IMR-90 (cell line): Measurements from ENCODE around the gene OR6J1. TPM values are rescaled to one million over a fixed set of nuclear protein-coding genes. Genes with fewer than 3 reads are reported as not detected.
A peak's percentile ranks its signal among the peaks of the same experiment; 100 is the strongest.

Source experiments
- ATAC-seq: fragments of 200-7000 bp; cut with Tn5 transposase; 2 replicates; pipeline ENCODE4 v1.9.1; 2020; ENCODE audit warnings: low read depth, mild to moderate bottlenecking, moderate library complexity
- BruUV-seq: library from RNA; stranded (reverse); fragments of 400-500 nt; replicated peaks from 2 replicates; lab custom pipeline; 2021; lab: Mats Ljungman, UMichigan
- CTCF ChIA-PET: fragments of 300-600 bp; formaldehyde crosslinking; extraction: SDS; loops from one replicate; lab custom pipeline; 2021; ENCODE audit warnings: antibody characterized with exemption; lab: Yijun Ruan, JAX
- POLR2A ChIA-PET: fragments of 300-600 bp; sonication (Branson Sonifier 250); formaldehyde crosslinking; loops from one replicate; lab custom pipeline; 2022; ENCODE audit warnings: antibody characterized with exemption; ENCODE audit not compliant: unreplicated experiment; lab: Charles Lee
- DNase-seq: peaks from one replicate; pipeline ENCODE4 v3.0.0; 2013
- H2AFZ ChIP-seq: replicated peaks from 2 replicates; pipeline ENCODE3; 2013; ENCODE audit warnings: low read length, mild to moderate bottlenecking; ENCODE audit not compliant: poor library complexity
- H2AK5ac ChIP-seq: 2 replicates; pipeline ENCODE4 v1.6.1; 2013; ENCODE audit warnings: low read depth, low read length, inconsistent platforms
- H2AK9ac ChIP-seq: replicated peaks from 2 replicates; pipeline ENCODE3; 2013; ENCODE audit warnings: mild to moderate bottlenecking, low read depth, low read length, moderate library complexity; ENCODE audit not compliant: poor library complexity
- H2BK120ac ChIP-seq: 2 replicates; pipeline ENCODE4 v1.6.1; 2013; ENCODE audit warnings: low read depth, low read length, inconsistent platforms
- H2BK15ac ChIP-seq: 3 replicates; pipeline ENCODE4 v1.6.1; 2013; ENCODE audit warnings: low read depth, low read length, inconsistent platforms
- H2BK20ac ChIP-seq: 2 replicates; pipeline ENCODE4 v1.6.1; 2013; ENCODE audit warnings: low read depth, mild to moderate bottlenecking, inconsistent platforms, low read length, moderate library complexity
- H2BK5ac ChIP-seq: 2 replicates; pipeline ENCODE4 v1.6.1; 2013; ENCODE audit warnings: mild to moderate bottlenecking, low read depth, low read length, inconsistent platforms; ENCODE audit not compliant: poor library complexity, severe bottlenecking
- H3K14ac ChIP-seq: replicated peaks from 2 replicates; pipeline ENCODE4 v1.6.1; 2013; ENCODE audit warnings: low read depth, low read length, inconsistent platforms
- H3K18ac ChIP-seq: 2 replicates; pipeline ENCODE4 v1.6.1; 2013; ENCODE audit warnings: low read depth, low read length, control low read depth
- H3K23ac ChIP-seq: 2 replicates; pipeline ENCODE4 v1.6.1; 2013; ENCODE audit warnings: low read depth, low read length, inconsistent platforms
- H3K27ac ChIP-seq: 2 replicates; pipeline ENCODE4 v1.5.1; 2013; ENCODE audit warnings: mild to moderate bottlenecking, control low read depth, low read length; ENCODE audit not compliant: insufficient read depth
- H3K27me3 ChIP-seq: 2 replicates; pipeline ENCODE4 v1.6.1; 2013; ENCODE audit warnings: low read length; ENCODE audit not compliant: control insufficient read depth, insufficient read depth
- H3K36me3 ChIP-seq: 2 replicates; pipeline ENCODE4 v1.6.1; 2013; ENCODE audit warnings: low read length, mixed read lengths; ENCODE audit not compliant: control insufficient read depth, insufficient read depth
- H3K4ac ChIP-seq: 2 replicates; pipeline ENCODE4 v1.6.1; 2013; ENCODE audit warnings: low read depth, low read length, inconsistent platforms
- H3K4me1 ChIP-seq: 2 replicates; pipeline ENCODE4 v1.6.1; 2013; ENCODE audit warnings: low read length, mixed read lengths; ENCODE audit not compliant: control insufficient read depth, insufficient read depth
- H3K4me2 ChIP-seq: 2 replicates; pipeline ENCODE4 v1.6.1; 2013; ENCODE audit warnings: low read depth, mild to moderate bottlenecking, control low read depth, low read length, moderate library complexity
- H3K4me3 ChIP-seq: 2 replicates; pipeline ENCODE4 v1.5.1; 2013; ENCODE audit warnings: low read depth, mild to moderate bottlenecking, control low read depth, low read length, moderate library complexity; ENCODE audit not compliant: insufficient read depth
- H3K56ac ChIP-seq: 2 replicates; pipeline ENCODE4 v1.6.1; 2013; ENCODE audit warnings: low read length, inconsistent platforms; ENCODE audit not compliant: insufficient read depth; ENCODE audit errors: extremely low read depth
- H3K79me1 ChIP-seq, 2 experiments: 2 replicates each; pipeline ENCODE4 v1.6.1; 2013; ENCODE audit warnings: low read length in 2 of 2, inconsistent platforms in 1 of 2, low read depth in 1 of 2
- H3K9ac ChIP-seq: 2 replicates; pipeline ENCODE4 v1.6.1; 2013; ENCODE audit warnings: low read depth, low read length, control low read depth
- H3K9me1 ChIP-seq: 2 replicates; pipeline ENCODE4 v1.6.1; 2013; ENCODE audit warnings: low read length, inconsistent platforms; ENCODE audit not compliant: insufficient read depth
- H3K9me3 ChIP-seq: 2 replicates; pipeline ENCODE4 v1.6.1; 2013; ENCODE audit warnings: low read length; ENCODE audit not compliant: control insufficient read depth, insufficient read depth
- H4K20me1 ChIP-seq: 2 replicates; pipeline ENCODE4 v1.6.1; 2013; ENCODE audit warnings: low read length, inconsistent platforms; ENCODE audit not compliant: insufficient read depth
- H4K5ac ChIP-seq: 2 replicates; pipeline ENCODE4 v1.6.1; 2013; ENCODE audit warnings: mild to moderate bottlenecking, low read depth, low read length, control low read depth
- H4K8ac ChIP-seq, 2 experiments: 2 replicates each; pipeline ENCODE4 v1.6.1; 2013; ENCODE audit warnings: low read depth in 2 of 2, low read length in 2 of 2, control low read depth in 1 of 2, inconsistent platforms in 1 of 2
- H4K91ac ChIP-seq: 2 replicates; pipeline ENCODE4 v1.6.1; 2013; ENCODE audit warnings: low read depth, low read length, inconsistent platforms; ENCODE audit not compliant: insufficient read depth
- BHLHE40 ChIP-seq: fragments of 150-350 bp; IDR thresholded peaks from 2 replicates; pipeline ENCODE4 v1.6.1; 2016; ENCODE audit warnings: mild to moderate bottlenecking, low read depth, low read length
- CEBPB ChIP-seq: IDR thresholded peaks from 2 replicates; pipeline ENCODE4 v1.6.1; 2012; ENCODE audit warnings: low read depth, low read length, improper control_type of control experiment
- CHD1 ChIP-seq: IDR thresholded peaks from 2 replicates; pipeline ENCODE4 v1.6.1; 2012; ENCODE audit warnings: low read depth, low read length, improper control_type of control experiment
- ELK1 ChIP-seq: fragments of 150-350 bp; IDR thresholded peaks from 2 replicates; pipeline ENCODE4 v1.6.1; 2016; ENCODE audit warnings: low read depth, mild to moderate bottlenecking, low read length, moderate library complexity, borderline replicate concordance
- MAFK ChIP-seq: IDR thresholded peaks from 2 replicates; pipeline ENCODE4 v1.6.1; 2012; ENCODE audit warnings: low read depth, low read length, improper control_type of control experiment
- MXI1 ChIP-seq: IDR thresholded peaks from 2 replicates; pipeline ENCODE4 v1.6.1; 2012; ENCODE audit warnings: low read depth, mild to moderate bottlenecking, low read length, moderate library complexity, borderline replicate concordance
- NFE2L2 ChIP-seq: fragments of 150-350 bp; IDR thresholded peaks from 2 replicates; pipeline ENCODE4 v1.6.1; 2016; ENCODE audit warnings: low read depth, mild to moderate bottlenecking, low read length
- RAD21 ChIP-seq: IDR thresholded peaks from 2 replicates; pipeline ENCODE4 v1.6.1; 2012; ENCODE audit warnings: low read length, improper control_type of control experiment
- RCOR1 ChIP-seq: IDR thresholded peaks from 2 replicates; pipeline ENCODE4 v1.6.1; 2012; ENCODE audit warnings: mild to moderate bottlenecking, low read length, improper control_type of control experiment; ENCODE audit not compliant: insufficient replicate concordance
- SMC3 ChIP-seq: fragments of 150-350 bp; IDR thresholded peaks from 2 replicates; pipeline ENCODE4 v1.6.1; 2016; ENCODE audit warnings: low read depth, mild to moderate bottlenecking, antibody characterized with exemption, low read length, moderate library complexity
- WGBS, 2 experiments: methylation state at CpG; one replicate each; pipeline versions ENCODE4 v1.1.5 to v1.1.7; 2013; ENCODE audit warnings: missing lambda C conversion rate in 2 of 2; ENCODE audit not compliant: insufficient read length in 1 of 2; ENCODE audit errors: extremely low coverage in 2 of 2; 5-methylcytosine and 5-hydroxymethylcytosine counted together
- dilution Hi-C: fragments of 300-500 bp; cut with HindIII; formaldehyde crosslinking; loops from one replicate; pipeline ENCODE4 v1.14.3; 2018; ENCODE audit warnings: low sequenced_read_pairs; ENCODE audit not compliant: unreplicated experiment
- in situ Hi-C: fragments of 300-500 bp; cut with MboI; formaldehyde crosslinking; loops from 3 replicates; pipeline ENCODE4 v1.14.3; 2019; ENCODE audit warnings: low sequenced_read_pairs, inconsistent platforms, mixed read lengths
- intact Hi-C: fragments of 100-400 bp; cut with micrococcal nuclease; formaldehyde crosslinking; loops from 2 replicates; pipeline ENCODE4 v1.10.0; 2022
- polyA plus RNA-seq, 3 experiments: library from polyadenylated mRNA; depleted of rRNA; stranded (reverse); fragments of >200 nt; gene quantifications; 2 replicates each; pipeline ENCODE4 v1.2.3, GENCODE V29; 2012; ENCODE audit warnings: low replicate concordance in 1 of 3
- total RNA-seq: library from RNA; depleted of rRNA; stranded (reverse); fragments of >200 nt; gene quantifications from 2 replicates; pipeline ENCODE4 v1.2.3, GENCODE V29; 2012
- TF ChIP-seq, protein P1 (sequence below): conservative IDR thresholded peaks from 2 replicates; pipeline ENCODE4 v1.5.1; 2012; ENCODE audit warnings: mild to moderate bottlenecking, low read depth, low read length, improper control_type of control experiment

Gene OR6J1
- total and polyA plus RNA-seq, 2 of the 4 experiments (the other 2 are of a cell fraction) = not detected

DNA sequence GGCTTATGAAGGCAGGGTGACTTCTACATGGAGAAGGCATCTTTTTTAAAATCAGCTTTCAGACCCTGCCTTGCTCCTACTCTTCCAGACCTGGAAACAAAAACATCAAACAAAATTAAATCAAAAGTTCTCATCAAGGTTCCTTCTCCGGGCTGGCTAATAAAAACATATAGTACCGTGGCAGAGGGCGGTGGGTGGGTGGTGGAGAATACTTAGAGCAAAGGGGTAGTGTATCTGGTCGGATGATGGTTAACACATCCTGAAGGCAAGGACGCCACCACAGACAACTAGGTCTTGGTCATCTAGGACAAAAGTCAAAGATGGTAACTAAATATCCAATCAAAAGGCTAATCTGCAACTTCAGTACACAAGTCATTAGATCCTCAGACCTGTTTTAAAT lies 56.9 kb downstream of the OR6J1 start:
- Histone ChIP-seq H3K4me1 (peaks cover 3% of the 10 kb centered on the region), H3K9me1 (peaks cover 3% of the 10 kb centered on the region), H3K4me3 (no peak overlapping the region), H4K5ac (no peak overlapping the region), H3K9ac (no peak overlapping the region), H3K79me1 (peaks cover 12 to 40% of the 10 kb centered on the region in 2 experiments), H4K8ac (no peak overlapping the region), H3K9me3 (no peaks in the 10 kb centered on the region), H3K14ac (no peak overlapping the region), H3K36me3 (peaks cover 4% of the 10 kb centered on the region), H2BK5ac (no peak overlapping the region), H2AFZ (no peak overlapping the region), H3K56ac (no peak overlapping the region), H3K4me2 (peak overlapping the region; percentile 27; the same call in 1 of the 2 replicates), H3K27ac (no peak overlapping the region), H2AK9ac (no peak overlapping the region), H2BK15ac (no peak overlapping the region), H3K18ac (no peak overlapping the region), H4K91ac (no peak overlapping the region), H2AK5ac (no peak overlapping the region), H4K20me1 (peaks cover 15% of the 10 kb centered on the region), H3K27me3 (no peaks in the 10 kb centered on the region), H3K4ac (no peak overlapping the region), H2BK120ac (no peak overlapping the region), H2BK20ac (no peak overlapping the region), H3K23ac (0 out of 2 replicates have a peak overlapping the region, but pooled peaks have one; percentile 10)
- no peak for ATAC-seq
- dilution Hi-C loops (no loop called here), in situ Hi-C loops (loop anchor here (10.0 kb wide), 1 partner anchor 258 kb away; no protein-coding TSS in a partner anchor), intact Hi-C loops (no loop called here)
- POLR2A ChIA-PET = no interaction called here
- DNase-seq = no peak
- CTCF ChIA-PET = no interaction called here
- no CpG with 5 or more reads among the region's 5 CpGs for WGBS, 2 experiments
- no TSS peak for BruUV-seq
- no peak for TF ChIP-seq ELK1
- no peak for TF ChIP-seq RAD21
- no peak for TF ChIP-seq SMC3
- TF ChIP-seq RCOR1 = no peak
- TF ChIP-seq CHD1 = no peak
- no peak for TF ChIP-seq NFE2L2
- TF ChIP-seq MXI1 = no peak
- TF ChIP-seq MAFK = no peak
- TF ChIP-seq CEBPB = no peak
- TF ChIP-seq, protein P1, sequence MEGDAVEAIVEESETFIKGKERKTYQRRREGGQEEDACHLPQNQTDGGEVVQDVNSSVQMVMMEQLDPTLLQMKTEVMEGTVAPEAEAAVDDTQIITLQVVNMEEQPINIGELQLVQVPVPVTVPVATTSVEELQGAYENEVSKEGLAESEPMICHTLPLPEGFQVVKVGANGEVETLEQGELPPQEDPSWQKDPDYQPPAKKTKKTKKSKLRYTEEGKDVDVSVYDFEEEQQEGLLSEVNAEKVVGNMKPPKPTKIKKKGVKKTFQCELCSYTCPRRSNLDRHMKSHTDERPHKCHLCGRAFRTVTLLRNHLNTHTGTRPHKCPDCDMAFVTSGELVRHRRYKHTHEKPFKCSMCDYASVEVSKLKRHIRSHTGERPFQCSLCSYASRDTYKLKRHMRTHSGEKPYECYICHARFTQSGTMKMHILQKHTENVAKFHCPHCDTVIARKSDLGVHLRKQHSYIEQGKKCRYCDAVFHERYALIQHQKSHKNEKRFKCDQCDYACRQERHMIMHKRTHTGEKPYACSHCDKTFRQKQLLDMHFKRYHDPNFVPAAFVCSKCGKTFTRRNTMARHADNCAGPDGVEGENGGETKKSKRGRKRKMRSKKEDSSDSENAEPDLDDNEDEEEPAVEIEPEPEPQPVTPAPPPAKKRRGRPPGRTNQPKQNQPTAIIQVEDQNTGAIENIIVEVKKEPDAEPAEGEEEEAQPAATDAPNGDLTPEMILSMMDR = no peak
- no peak for TF ChIP-seq BHLHE40
